ENCODE measurements around the gene PTMS.

The PTMS gene

DNA sequence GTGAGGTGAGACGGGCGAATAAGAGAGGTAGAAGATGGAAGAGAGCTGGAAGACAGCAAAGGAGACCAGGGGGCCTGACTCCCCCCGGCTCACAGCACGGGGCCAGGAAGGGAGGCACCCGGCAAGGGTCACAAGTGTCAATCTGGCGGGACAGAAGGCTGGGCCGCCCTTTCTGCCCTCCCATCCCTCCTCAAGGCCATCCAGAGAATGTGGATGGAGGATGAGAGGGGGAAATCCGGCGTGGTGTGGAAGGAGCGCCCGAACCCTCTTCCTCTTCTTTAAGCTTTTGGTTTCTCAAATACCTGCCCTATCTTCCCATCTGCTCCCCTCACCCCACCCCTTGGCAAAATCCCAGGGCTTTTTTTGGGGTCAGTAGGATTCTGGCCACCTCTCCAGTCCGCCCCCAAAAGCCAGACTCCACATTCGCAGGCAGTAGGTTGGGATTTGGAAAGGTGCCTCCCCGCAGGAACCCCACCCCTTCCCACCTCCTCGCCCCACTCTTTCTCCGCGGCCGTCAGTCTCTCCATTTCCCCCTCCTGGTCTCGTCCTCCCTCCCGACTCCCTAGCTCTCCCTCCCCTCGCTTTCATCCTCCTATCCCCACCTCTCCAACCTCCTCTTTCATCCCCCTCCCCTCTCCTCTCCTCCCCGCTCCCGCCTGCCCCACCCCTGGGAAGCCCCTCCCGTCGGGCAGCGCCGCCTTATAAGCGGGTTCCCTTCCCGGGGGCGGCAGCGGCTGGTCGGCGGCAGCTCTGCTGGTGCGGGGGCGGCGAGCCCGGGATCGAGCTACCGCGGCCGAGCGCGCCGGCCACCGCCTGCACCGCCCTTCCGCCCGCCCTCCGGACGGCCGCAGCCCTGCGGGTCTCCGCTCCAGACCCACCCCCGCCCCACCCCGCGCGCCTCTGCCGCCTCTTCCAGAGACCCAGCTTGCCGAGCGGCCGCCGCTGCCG lies at the start of gene PTMS (continued):
- TF ChIP-seq, protein P1, sequence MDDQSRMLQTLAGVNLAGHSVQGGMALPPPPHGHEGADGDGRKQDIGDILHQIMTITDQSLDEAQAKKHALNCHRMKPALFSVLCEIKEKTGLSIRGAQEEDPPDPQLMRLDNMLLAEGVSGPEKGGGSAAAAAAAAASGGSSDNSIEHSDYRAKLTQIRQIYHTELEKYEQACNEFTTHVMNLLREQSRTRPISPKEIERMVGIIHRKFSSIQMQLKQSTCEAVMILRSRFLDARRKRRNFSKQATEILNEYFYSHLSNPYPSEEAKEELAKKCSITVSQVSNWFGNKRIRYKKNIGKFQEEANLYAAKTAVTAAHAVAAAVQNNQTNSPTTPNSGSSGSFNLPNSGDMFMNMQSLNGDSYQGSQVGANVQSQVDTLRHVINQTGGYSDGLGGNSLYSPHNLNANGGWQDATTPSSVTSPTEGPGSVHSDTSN (CRISPR knock-in tag; IDR thresholded peaks at IDR 0.05), result peak; percentile 77; the same call in 1 of the 2 replicates
- peak; percentile 84 for TF ChIP-seq ZXDB (tag by site-specific recombination; IDR thresholded peaks at IDR 0.05)
- peak; percentile 74 for TF ChIP-seq KLF9 (tag by site-specific recombination; IDR thresholded peaks at IDR 0.05; ENCODE audit: low read depth)
- TF ChIP-seq, protein P2, sequence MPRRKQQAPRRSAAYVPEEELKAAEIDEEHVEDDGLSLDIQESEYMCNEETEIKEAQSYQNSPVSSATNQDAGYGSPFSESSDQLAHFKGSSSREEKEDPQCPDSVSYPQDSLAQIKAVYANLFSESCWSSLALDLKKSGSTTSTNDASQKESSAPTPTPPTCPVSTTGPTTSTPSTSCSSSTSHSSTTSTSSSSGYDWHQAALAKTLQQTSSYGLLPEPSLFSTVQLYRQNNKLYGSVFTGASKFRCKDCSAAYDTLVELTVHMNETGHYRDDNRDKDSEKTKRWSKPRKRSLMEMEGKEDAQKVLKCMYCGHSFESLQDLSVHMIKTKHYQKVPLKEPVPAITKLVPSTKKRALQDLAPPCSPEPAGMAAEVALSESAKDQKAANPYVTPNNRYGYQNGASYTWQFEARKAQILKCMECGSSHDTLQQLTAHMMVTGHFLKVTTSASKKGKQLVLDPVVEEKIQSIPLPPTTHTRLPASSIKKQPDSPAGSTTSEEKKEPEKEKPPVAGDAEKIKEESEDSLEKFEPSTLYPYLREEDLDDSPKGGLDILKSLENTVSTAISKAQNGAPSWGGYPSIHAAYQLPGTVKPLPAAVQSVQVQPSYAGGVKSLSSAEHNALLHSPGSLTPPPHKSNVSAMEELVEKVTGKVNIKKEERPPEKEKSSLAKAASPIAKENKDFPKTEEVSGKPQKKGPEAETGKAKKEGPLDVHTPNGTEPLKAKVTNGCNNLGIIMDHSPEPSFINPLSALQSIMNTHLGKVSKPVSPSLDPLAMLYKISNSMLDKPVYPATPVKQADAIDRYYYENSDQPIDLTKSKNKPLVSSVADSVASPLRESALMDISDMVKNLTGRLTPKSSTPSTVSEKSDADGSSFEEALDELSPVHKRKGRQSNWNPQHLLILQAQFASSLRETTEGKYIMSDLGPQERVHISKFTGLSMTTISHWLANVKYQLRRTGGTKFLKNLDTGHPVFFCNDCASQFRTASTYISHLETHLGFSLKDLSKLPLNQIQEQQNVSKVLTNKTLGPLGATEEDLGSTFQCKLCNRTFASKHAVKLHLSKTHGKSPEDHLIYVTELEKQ (tag by site-specific recombination; IDR thresholded peaks at IDR 0.05; ENCODE audit: borderline replicate concordance), result peak; percentile 36; the same call in 1 of the 2 replicates
- TF ChIP-seq, protein P3, sequence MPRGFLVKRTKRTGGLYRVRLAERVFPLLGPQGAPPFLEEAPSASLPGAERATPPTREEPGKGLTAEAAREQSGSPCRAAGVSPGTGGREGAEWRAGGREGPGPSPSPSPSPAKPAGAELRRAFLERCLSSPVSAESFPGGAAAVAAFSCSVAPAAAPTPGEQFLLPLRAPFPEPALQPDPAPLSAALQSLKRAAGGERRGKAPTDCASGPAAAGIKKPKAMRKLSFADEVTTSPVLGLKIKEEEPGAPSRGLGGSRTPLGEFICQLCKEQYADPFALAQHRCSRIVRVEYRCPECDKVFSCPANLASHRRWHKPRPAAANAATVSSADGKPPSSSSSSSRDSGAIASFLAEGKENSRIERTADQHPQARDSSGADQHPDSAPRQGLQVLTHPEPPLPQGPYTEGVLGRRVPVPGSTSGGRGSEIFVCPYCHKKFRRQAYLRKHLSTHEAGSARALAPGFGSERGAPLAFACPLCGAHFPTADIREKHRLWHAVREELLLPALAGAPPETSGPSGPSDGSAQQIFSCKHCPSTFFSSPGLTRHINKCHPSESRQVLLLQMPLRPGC (tag by site-specific recombination; IDR thresholded peaks at IDR 0.05), result 0 out of 2 replicates have a peak, but pooled peaks have one; percentile 1
- TF ChIP-seq, protein P4, sequence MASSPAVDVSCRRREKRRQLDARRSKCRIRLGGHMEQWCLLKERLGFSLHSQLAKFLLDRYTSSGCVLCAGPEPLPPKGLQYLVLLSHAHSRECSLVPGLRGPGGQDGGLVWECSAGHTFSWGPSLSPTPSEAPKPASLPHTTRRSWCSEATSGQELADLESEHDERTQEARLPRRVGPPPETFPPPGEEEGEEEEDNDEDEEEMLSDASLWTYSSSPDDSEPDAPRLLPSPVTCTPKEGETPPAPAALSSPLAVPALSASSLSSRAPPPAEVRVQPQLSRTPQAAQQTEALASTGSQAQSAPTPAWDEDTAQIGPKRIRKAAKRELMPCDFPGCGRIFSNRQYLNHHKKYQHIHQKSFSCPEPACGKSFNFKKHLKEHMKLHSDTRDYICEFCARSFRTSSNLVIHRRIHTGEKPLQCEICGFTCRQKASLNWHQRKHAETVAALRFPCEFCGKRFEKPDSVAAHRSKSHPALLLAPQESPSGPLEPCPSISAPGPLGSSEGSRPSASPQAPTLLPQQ (tag by site-specific recombination; IDR thresholded peaks at IDR 0.05), result peak; percentile 77
- TF ChIP-seq ZNF366 (tag by site-specific recombination; conservative IDR thresholded peaks at IDR 0.05), result peak; percentile 99
- TF ChIP-seq ZNF146 (tag by site-specific recombination; IDR thresholded peaks at IDR 0.05), result peak; percentile 6
- TF ChIP-seq ZNF394 (tag by site-specific recombination; IDR thresholded peaks at IDR 0.05; ENCODE audit: borderline replicate concordance), result peak; percentile 27; the same call in 1 of the 2 replicates
- TF ChIP-seq, protein P5, sequence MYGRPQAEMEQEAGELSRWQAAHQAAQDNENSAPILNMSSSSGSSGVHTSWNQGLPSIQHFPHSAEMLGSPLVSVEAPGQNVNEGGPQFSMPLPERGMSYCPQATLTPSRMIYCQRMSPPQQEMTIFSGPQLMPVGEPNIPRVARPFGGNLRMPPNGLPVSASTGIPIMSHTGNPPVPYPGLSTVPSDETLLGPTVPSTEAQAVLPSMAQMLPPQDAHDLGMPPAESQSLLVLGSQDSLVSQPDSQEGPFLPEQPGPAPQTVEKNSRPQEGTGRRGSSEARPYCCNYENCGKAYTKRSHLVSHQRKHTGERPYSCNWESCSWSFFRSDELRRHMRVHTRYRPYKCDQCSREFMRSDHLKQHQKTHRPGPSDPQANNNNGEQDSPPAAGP (tag by site-specific recombination; IDR thresholded peaks at IDR 0.05), result peak; percentile 99
- peak; percentile 97 for TF ChIP-seq WT1 (tag by site-specific recombination; IDR thresholded peaks at IDR 0.05)
- no peak for TF ChIP-seq ZNF157 (tag by site-specific recombination; IDR thresholded peaks at IDR 0.05)
- TF ChIP-seq, protein P6, sequence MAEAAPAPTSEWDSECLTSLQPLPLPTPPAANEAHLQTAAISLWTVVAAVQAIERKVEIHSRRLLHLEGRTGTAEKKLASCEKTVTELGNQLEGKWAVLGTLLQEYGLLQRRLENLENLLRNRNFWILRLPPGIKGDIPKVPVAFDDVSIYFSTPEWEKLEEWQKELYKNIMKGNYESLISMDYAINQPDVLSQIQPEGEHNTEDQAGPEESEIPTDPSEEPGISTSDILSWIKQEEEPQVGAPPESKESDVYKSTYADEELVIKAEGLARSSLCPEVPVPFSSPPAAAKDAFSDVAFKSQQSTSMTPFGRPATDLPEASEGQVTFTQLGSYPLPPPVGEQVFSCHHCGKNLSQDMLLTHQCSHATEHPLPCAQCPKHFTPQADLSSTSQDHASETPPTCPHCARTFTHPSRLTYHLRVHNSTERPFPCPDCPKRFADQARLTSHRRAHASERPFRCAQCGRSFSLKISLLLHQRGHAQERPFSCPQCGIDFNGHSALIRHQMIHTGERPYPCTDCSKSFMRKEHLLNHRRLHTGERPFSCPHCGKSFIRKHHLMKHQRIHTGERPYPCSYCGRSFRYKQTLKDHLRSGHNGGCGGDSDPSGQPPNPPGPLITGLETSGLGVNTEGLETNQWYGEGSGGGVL (tag by site-specific recombination; IDR thresholded peaks at IDR 0.05), result peak; percentile 100
- no peak for TF ChIP-seq ZNF112 (tag by site-specific recombination; IDR thresholded peaks at IDR 0.05)
- peak; percentile 62; the same call in 1 of the 2 replicates for TF ChIP-seq ZNF24 (tag by site-specific recombination; IDR thresholded peaks at IDR 0.05)
- 0 out of 2 replicates have a peak, but pooled peaks have one; percentile 9 for TF ChIP-seq ZNF623 (tag by site-specific recombination; IDR thresholded peaks at IDR 0.05)
- TF ChIP-seq SP7 (tag by site-specific recombination; IDR thresholded peaks at IDR 0.05), result peak; percentile 89
- TF ChIP-seq, protein P7, sequence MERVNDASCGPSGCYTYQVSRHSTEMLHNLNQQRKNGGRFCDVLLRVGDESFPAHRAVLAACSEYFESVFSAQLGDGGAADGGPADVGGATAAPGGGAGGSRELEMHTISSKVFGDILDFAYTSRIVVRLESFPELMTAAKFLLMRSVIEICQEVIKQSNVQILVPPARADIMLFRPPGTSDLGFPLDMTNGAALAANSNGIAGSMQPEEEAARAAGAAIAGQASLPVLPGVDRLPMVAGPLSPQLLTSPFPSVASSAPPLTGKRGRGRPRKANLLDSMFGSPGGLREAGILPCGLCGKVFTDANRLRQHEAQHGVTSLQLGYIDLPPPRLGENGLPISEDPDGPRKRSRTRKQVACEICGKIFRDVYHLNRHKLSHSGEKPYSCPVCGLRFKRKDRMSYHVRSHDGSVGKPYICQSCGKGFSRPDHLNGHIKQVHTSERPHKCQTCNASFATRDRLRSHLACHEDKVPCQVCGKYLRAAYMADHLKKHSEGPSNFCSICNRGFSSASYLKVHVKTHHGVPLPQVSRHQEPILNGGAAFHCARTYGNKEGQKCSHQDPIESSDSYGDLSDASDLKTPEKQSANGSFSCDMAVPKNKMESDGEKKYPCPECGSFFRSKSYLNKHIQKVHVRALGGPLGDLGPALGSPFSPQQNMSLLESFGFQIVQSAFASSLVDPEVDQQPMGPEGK (tag by site-specific recombination; IDR thresholded peaks at IDR 0.05), result peak; percentile 99
- peak; percentile 80 for TF ChIP-seq ZBTB8A (tag by site-specific recombination; IDR thresholded peaks at IDR 0.05)
- TF ChIP-seq ZNF391 (tag by site-specific recombination; IDR thresholded peaks at IDR 0.05; ENCODE audit: borderline replicate concordance, low read depth), result 0 out of 2 replicates have a peak, but pooled peaks have one; percentile 24
- peak; percentile 98 for TF ChIP-seq SP3 (tag by site-specific recombination; IDR thresholded peaks at IDR 0.05)
- 0 out of 2 replicates have a peak, but pooled peaks have one; percentile 53 for TF ChIP-seq BCL11A (tag by site-specific recombination; IDR thresholded peaks at IDR 0.05; ENCODE audit: low read depth)
